Activated CD4-positive, alpha-beta T cell treated with anti-CD3 and anti-CD28 coated beads, Interleukin-2, Interleukin-6, amounts not matched to agents 100 ng/mL and 50 ng/mL, durations not matched to agents 16 hours and 8 hours (primary cell): Measurements from ENCODE around the gene ROGDI.
"Not testable (repeated sequence)": the region's sequence is repeated elsewhere in the genome, so short reads cannot be mapped to it uniquely, and the experiment has no call there.

Experiments
- DNase-seq: peaks from one replicate; pipeline ENCODE4 v3.0.0-alpha.2; 2020

Gene ROGDI

GRCh38 chr16:4788910-4789309 is 13.5 kb downstream of the ROGDI start:
- DNase-seq, result no peak

DNA sequence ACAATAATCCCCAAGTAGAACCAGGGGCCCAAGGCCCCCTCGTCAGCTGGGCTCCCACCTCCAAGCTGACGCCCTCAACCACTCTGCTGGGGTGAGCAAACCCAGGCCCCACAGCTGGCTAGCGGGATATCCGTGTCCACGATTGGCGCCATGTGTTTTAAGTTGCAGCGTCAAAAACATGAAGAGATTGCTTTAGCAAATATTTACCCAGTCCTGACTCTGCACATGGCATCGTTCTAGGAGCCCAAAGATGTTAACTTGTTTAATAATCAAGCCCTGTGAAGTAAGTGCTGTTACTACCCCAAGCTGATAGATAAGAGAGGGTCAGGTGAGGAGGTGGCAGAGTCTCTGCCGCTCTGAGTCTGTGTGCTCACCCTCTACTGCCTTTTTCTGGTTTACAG is 13.9 kb downstream of the ROGDI start:
- no peak for DNase-seq

DNA sequence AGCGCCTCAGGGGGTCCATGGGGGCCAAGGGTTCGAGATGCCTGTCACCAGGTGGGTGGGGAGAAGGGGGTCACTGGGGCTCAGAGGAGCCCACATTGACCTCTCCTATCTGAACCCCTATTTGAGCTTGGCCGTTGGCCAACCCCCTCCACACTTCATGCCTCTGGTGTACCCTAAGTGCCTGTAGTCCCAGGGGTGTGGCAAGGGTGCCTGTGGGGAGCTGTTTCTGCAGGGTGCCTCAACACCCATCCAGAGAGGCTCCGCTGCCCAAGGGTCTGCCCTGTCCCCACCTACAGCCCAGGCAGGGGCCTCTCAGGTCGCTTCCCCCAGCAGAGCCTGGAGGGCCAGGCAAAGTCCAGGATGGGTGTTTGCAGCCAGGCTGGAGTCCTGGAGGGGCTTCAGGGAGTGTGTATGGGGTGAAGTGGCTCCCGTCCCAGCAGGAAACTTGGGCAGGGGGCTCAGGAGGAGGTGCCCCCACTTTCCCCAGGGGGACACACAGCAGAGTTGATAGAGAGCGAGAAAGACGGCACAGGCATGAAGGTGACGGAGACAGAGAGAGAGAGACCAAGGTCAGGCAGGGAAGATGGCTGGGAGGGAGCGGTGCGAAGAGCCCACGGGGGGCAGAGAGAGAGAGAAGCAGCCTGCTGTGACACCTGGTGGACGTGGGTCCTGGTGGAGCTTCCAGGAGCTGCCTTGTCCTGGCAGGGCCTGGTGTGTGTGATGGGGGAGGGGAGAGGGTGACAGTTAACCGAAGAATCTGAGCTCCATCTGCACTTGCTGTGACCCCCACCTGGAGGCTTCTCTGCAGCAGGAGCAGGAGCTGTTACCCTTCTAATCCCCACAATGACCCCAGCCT is 14.6 kb downstream of the ROGDI start, which contains the start of gene SEPTIN12:
SEPTIN12 (minus strand) TSS at position 719 of the 856 bp plus-strand sequence; CDS start at position 19, 700 bp downstream.
- DNase-seq, result no peak

- no peak for DNase-seq
Observed at GRCh38 chr16:4787068-4787467, 15.4 kb downstream of the ROGDI start.

- no peak for DNase-seq
Observed at GRCh38 chr16:4785758-4786433, 16.5 kb downstream of the ROGDI start.

- not testable (repeated sequence) for DNase-seq
Observed at GRCh38 chr16:4784444-4784987, 17.9 kb downstream of the ROGDI start.

- DNase-seq, result no peak
Observed at GRCh38 chr16:4783951-4784336, 18.5 kb downstream of the ROGDI start.

GRCh38 chr16:4783251-4783950 is 19.0 kb downstream of the ROGDI start:
- DNase-seq, result no peak

- no peak for DNase-seq
Observed at GRCh38 chr16:4780235-4780634, 22.2 kb downstream of the ROGDI start.

GRCh38 chr16:4778050-4778392 is 24.4 kb downstream of the ROGDI start:
- DNase-seq, result no peak

- DNase-seq, result no peak
Observed at GRCh38 chr16:4777339-4778049, 24.9 kb downstream of the ROGDI start.

GRCh38 chr16:4776141-4776705 is 26.2 kb downstream of the ROGDI start:
- no peak for DNase-seq

- DNase-seq, result no peak
Observed at GRCh38 chr16:4775005-4775404, 27.4 kb downstream of the ROGDI start.

DNA sequence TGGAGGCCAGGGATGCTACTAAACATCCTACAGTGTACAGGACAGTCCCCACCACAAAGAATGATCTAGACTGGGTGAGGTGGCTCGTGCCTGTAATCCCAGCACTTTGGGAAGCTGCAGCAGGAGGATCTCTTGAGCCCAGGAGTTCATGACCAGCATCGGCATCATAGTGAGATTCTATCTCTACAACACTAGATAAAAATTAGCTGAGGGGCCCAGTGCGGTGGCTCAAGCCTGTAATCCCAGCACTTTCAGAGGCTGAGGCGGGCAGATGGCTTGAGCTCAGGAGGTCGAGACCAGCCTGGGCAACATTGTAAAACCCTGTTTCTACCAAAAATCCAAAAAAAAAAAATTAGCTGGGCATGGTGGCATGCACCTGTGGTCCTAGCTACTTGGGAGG is 30.1 kb downstream of the ROGDI start:
- DNase-seq, result no peak

DNA sequence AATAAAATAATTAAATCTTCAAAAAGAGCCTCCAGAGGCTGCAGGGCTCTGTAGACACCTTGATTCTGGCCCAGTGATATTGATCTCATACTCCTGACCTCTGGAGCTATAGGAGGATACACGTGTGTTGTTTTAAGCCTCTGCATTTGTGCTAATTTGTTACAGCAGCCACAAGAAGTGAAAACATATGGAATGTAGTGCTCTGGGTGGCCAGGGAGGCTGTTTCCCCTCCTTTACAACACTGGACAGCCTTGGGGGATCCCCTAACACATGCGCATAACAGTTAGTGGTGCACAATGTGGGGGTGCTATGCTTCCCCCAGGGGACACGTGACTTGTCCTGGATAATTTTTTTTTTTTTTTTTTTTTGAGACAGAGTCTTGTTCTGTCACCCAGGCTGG is 30.8 kb downstream of the ROGDI start:
- DNase-seq, result no peak

- no peak for DNase-seq
Observed at GRCh38 chr16:4769306-4769638, 33.2 kb downstream of the ROGDI start.

DNA sequence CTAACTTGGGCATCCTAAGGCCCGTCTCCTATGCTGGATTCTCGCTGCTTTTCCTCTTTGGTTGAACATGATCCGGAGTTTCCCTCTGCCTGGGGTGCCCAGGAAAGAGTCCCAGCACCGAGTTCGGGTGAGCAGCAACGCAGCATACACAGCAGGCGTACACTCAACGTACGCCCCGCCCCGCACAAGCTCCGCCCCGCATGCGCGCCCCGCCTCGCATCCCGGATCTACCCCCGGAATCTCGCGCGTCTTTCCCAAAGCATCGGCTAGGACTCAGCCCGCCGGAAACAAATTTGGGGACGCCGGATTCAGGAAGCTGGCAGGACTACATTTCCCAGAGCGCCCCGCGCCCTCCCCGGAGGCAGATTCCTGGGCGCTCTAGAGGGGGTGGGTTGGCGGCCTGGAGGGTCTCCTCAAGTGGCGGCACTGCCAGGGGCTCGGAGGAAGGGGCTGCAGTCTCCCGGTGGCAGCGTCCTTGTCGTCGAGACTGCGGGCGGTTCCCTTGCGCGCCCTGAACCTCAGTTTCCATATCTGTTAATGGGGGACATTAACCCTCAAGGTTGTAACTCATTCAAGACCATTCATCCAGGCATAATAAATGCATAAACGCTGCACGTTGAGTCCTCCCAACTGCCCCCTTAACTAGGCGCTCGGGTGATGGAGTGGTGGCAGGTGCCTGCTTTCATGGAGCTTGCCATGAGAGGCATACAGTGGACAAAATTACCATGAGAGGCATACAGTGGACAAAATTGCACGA is 33.7 kb downstream of the ROGDI start:
- DNase-seq, result peak; percentile 94

- no peak for DNase-seq
Observed at GRCh38 chr16:4767872-4768548, 34.4 kb downstream of the ROGDI start.

GRCh38 chr16:4766875-4767628 is 35.4 kb downstream of the ROGDI start, which contains the start of gene ZNF500:
TSS of gene ZNF500 (minus strand) at chr16:4767162. CDS start at chr16:4765978, 1,184 bp downstream.
- DNase-seq, result peak; percentile 99
